Measurements from ENCODE around the gene PIK3C3.

PIK3C3 gene

GRCh38 chr18:41940506-41941215 lies 14.4 kb upstream of the PIK3C3 start:
- H3K27ac ChIP-seq: no peak overlapping the region
- TF ChIP-seq, protein P1, sequence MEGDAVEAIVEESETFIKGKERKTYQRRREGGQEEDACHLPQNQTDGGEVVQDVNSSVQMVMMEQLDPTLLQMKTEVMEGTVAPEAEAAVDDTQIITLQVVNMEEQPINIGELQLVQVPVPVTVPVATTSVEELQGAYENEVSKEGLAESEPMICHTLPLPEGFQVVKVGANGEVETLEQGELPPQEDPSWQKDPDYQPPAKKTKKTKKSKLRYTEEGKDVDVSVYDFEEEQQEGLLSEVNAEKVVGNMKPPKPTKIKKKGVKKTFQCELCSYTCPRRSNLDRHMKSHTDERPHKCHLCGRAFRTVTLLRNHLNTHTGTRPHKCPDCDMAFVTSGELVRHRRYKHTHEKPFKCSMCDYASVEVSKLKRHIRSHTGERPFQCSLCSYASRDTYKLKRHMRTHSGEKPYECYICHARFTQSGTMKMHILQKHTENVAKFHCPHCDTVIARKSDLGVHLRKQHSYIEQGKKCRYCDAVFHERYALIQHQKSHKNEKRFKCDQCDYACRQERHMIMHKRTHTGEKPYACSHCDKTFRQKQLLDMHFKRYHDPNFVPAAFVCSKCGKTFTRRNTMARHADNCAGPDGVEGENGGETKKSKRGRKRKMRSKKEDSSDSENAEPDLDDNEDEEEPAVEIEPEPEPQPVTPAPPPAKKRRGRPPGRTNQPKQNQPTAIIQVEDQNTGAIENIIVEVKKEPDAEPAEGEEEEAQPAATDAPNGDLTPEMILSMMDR (conservative IDR thresholded peaks at IDR 0.05): no peak

DNA sequence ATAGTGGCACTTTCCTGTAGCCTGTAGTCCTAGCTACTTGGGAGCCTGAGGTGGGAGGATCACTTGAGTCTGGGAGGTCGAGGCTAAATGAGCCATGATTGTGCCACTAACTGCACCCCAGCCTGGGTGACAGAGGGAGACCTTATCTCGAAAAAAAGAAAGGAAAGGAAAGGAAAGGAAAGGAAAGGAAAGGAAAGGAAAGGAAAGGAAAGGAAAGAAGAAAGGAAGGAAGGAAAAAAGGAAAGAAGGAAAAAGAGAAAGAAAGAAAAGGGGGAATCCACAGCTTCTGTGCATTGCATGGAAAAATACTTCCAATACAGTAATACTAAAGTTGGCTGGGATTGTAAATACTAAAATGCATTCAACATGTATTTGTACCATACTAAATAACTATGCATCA lies 12.8 kb upstream of the PIK3C3 start:
- TF ChIP-seq, protein P1 (conservative IDR thresholded peaks at IDR 0.05): no peak
- H3K27ac ChIP-seq: no peak overlapping the region

- TF ChIP-seq, protein P1 (conservative IDR thresholded peaks at IDR 0.05): no peak
- H3K27ac ChIP-seq: peak overlapping the region; percentile 78
Observed at GRCh38 chr18:41948544-41949110, 6.4 kb upstream of the PIK3C3 start.

- peak overlapping the region; percentile 78 for H3K27ac ChIP-seq
- TF ChIP-seq, protein P1 (conservative IDR thresholded peaks at IDR 0.05): no peak
Observed at GRCh38 chr18:41949206-41949920, 5.7 kb upstream of the PIK3C3 start.

DNA sequence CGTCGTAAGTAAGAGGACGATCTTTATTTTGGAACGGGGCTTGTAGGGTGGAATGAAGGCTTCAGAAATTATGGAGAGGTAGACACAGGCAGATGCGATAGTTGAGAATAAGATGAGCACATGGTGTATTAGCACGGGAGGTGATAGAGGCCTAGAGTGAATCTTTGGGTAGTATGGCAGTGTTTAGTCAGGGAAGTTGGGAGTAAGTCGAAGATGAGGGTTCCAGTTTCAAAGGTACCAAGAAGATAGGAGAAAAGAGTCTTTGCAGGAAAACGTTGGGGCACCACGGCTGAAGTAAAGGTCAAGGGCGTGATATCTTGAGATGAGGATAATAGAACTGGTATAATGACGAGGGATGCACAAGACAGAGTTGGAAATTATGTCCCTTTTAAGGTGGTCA lies 654 bp downstream of the PIK3C3 start:
- TF ChIP-seq, protein P1 (conservative IDR thresholded peaks at IDR 0.05): no peak

DNA sequence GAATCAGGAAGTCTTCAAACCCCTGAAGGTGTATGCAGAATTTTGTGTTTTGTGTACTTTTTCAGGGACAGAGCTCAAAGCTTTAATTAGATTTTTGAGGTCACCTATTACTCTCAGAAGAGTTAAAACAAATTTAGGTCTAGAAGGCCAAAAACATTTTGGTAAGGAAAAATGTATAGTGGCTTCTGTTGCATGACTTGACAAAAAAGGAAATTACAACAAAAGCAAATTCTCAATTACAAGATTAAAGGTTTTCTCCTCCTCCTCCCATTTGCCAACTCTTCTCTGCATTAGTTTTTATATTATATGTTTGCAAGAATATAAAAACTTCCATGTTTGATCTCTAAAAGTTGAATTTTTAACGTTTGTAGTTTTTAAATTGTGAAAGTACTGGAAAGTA lies 4.0 kb downstream of the PIK3C3 start:
- no peak overlapping the region for H3K27ac ChIP-seq
- TF ChIP-seq, protein P1 (conservative IDR thresholded peaks at IDR 0.05): no peak

More for the DNA sequence above, 654 bp downstream of the PIK3C3 start:
- H3K27ac ChIP-seq: peak overlapping the region; percentile 64

DNA sequence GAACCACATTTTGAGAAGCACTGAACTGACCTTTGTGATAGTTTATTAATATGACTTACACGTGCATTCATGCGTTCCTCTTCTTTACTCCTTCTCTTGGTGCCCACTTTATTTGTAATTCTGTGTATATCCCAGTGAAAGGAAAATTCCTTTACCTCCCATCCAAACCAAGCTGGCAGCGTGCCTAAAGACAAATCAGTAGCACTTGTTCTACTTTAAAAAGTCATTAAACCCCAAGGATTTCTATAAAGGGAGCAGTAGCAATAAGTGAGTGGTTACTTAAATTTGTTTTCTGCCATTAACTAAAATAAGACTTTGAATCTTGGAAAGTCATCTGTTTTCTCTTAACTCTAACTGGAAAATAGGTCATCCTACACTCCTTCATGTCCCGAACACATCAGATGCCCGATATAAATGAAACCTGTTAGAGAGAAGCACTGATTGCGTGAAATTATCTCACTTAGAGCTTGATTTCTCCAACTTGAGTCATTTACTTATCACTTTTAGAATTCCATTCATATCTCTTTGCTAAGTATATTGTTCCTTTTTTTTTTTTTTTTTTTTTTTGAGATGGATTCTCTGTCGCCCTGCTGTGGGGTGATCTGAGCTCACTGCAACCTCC lies 10.7 kb downstream of the PIK3C3 start:
- no peak overlapping the region for H3K27ac ChIP-seq
- TF ChIP-seq, protein P1 (conservative IDR thresholded peaks at IDR 0.05): no peak
